HepG2 (cell line): Measurements from ENCODE around the gene DNAJC9.

ENCODE experiments used
- JUN ChIP-seq: sonication (generic); formaldehyde crosslinking; IDR thresholded peaks from 2 replicates; pipeline ENCODE4 v1.4.0; 2020; ENCODE audit warnings: mild to moderate bottlenecking, missing genetic modification reagents
- TCF7 ChIP-seq: sonication (generic); IDR thresholded peaks from 2 replicates; pipeline ENCODE4 v1.6.1; 2016; ENCODE audit warnings: antibody characterized with exemption, low read depth

DNA sequence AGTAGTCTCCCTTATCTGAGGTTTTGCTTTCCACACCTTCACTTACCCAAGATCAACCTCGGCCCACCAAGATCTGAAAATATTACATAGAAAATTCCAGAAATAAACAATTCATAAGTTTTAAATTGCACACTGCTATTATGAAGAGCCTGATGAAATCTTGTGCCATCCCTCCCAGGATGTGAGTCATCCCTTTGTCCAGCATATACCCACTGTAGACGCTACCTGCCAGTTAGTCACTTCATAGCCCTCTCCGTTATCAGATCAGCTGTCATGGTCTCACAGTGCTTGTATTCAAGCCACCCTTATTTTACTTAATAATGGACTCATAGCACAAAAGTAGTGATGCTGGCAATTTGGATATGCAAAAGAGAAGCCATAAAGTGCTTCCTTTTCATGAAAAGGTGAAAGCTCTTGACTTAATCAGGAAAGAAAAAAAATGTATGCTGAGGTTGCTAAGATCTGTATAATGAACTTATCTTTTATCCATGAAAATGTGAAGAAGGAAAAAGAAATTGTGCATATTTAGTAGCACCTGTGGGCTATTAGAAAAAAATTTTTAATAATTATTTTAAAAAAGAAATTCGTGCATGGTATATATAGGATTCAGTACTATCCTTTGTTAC, 15.2 kb upstream of the DNAJC9 start:
- no peak for TF ChIP-seq JUN (CRISPR knock-in tag)
- TF ChIP-seq TCF7, result no peak
